IPS DF 19.7 (cell line): Measurements from ENCODE around the gene NCK2.

Experiments
- DNase-seq: peaks from one replicate; pipeline ENCODE4 v3.0.0-alpha.2; 2013; ENCODE audit warnings: low read depth, low spot score

NCK2 gene

GRCh38 chr2:105775809-105776559, 31.3 kb downstream of the NCK2 start:
- no peak for DNase-seq

GRCh38 chr2:105776560-105776928, 31.8 kb downstream of the NCK2 start:
- no peak for DNase-seq

- DNase-seq, result no peak
These were observed 32.3 kb downstream of the NCK2 start for GRCh38 chr2:105777031-105777482.

- DNase-seq, result no peak
These were observed 32.9 kb downstream of the NCK2 start for GRCh38 chr2:105777506-105778055.

- DNase-seq, result no peak
These were observed 33.4 kb downstream of the NCK2 start for GRCh38 chr2:105778080-105778607.

GRCh38 chr2:105779394-105779793, 34.7 kb downstream of the NCK2 start:
- DNase-seq, result no peak

GRCh38 chr2:105780606-105781005, 35.9 kb downstream of the NCK2 start:
- DNase-seq, result no peak

GRCh38 chr2:105781274-105781978, 36.7 kb downstream of the NCK2 start:
- no peak for DNase-seq

- no peak for DNase-seq
These were observed 37.4 kb downstream of the NCK2 start for GRCh38 chr2:105782123-105782522.

GRCh38 chr2:105782646-105783045, 37.9 kb downstream of the NCK2 start:
- no peak for DNase-seq

GRCh38 chr2:105783151-105783738, 38.5 kb downstream of the NCK2 start:
- DNase-seq, result no peak

- DNase-seq, result no peak
These were observed 39.3 kb downstream of the NCK2 start for GRCh38 chr2:105783972-105784371.

GRCh38 chr2:105784589-105784988, 39.9 kb downstream of the NCK2 start:
- no peak for DNase-seq

- no peak for DNase-seq
These were observed 40.6 kb downstream of the NCK2 start for GRCh38 chr2:105785095-105785847.

- DNase-seq, result no peak
These were observed 41.8 kb downstream of the NCK2 start for GRCh38 chr2:105786231-105787230.

GRCh38 chr2:105787376-105788318, 42.9 kb downstream of the NCK2 start:
- no peak for DNase-seq

- no peak for DNase-seq
These were observed 44.1 kb downstream of the NCK2 start for GRCh38 chr2:105788670-105789290.

- DNase-seq, result no peak
These were observed 45.2 kb downstream of the NCK2 start for GRCh38 chr2:105789745-105790460.
